ENCODE data around the gene RAPH1.

- TF ChIP-seq POLR2A (IDR thresholded peaks at IDR 0.05), result no peak
- TF ChIP-seq, protein P1, sequence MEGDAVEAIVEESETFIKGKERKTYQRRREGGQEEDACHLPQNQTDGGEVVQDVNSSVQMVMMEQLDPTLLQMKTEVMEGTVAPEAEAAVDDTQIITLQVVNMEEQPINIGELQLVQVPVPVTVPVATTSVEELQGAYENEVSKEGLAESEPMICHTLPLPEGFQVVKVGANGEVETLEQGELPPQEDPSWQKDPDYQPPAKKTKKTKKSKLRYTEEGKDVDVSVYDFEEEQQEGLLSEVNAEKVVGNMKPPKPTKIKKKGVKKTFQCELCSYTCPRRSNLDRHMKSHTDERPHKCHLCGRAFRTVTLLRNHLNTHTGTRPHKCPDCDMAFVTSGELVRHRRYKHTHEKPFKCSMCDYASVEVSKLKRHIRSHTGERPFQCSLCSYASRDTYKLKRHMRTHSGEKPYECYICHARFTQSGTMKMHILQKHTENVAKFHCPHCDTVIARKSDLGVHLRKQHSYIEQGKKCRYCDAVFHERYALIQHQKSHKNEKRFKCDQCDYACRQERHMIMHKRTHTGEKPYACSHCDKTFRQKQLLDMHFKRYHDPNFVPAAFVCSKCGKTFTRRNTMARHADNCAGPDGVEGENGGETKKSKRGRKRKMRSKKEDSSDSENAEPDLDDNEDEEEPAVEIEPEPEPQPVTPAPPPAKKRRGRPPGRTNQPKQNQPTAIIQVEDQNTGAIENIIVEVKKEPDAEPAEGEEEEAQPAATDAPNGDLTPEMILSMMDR (IDR thresholded peaks at IDR 0.05), result no peak
Observed at GRCh38 chr2:203376173-203376572, 158.9 kb downstream of the RAPH1 start.

All from gastroesophageal sphincter (tissue), 3 donors.